Spinal cord (tissue), 10 donors: Measurements from ENCODE around the gene PLXNA4. TPM values are rescaled to one million over a fixed set of nuclear protein-coding genes. Genes with fewer than 3 reads are reported as not detected.
A peak's percentile ranks its signal among the peaks of the same experiment; 100 is the strongest.

ENCODE experiments used
- DNase-seq, 6 donors: peaks; one replicate each; pipeline versions ENCODE4 v3.0.0 to v3.0.0-alpha.2; 2013 to 2015; ENCODE audit warnings: low spot score in 6 of 6, low read depth in 4 of 6
- H3K27ac ChIP-seq: one replicate; pipeline ENCODE4 v1.5.1; 2013; ENCODE audit warnings: low read depth, low read length, control low read depth
- H3K27me3 ChIP-seq: one replicate; pipeline ENCODE4 v1.6.1; 2013; ENCODE audit warnings: low read length; ENCODE audit not compliant: control insufficient read depth, insufficient read depth
- H3K36me3 ChIP-seq: one replicate; pipeline ENCODE4 v1.6.1; 2013; ENCODE audit warnings: low read length; ENCODE audit not compliant: control insufficient read depth, insufficient read depth
- H3K4me1 ChIP-seq: one replicate; pipeline ENCODE4 v1.6.1; 2013; ENCODE audit warnings: low read length; ENCODE audit not compliant: control insufficient read depth, insufficient read depth
- H3K4me3 ChIP-seq: one replicate; pipeline ENCODE4 v1.5.1; 2013; ENCODE audit warnings: low read depth, low read length, control low read depth
- H3K9me3 ChIP-seq: one replicate; pipeline ENCODE4 v1.6.1; 2013; ENCODE audit warnings: low read length; ENCODE audit not compliant: control insufficient read depth, insufficient read depth
- WGBS: methylation state at CpG from one replicate; pipeline ENCODE4 v1.1.5; 2013; ENCODE audit warnings: missing lambda C conversion rate; ENCODE audit not compliant: insufficient coverage; 5-methylcytosine and 5-hydroxymethylcytosine counted together
- polyA plus RNA-seq, 2 donors: library from polyadenylated mRNA; unstranded; fragments of 120-200 nt; gene quantifications; one replicate each; pipeline ENCODE4 v1.2.1, GENCODE V29; 2013; ENCODE audit not compliant: insufficient read length in 2 of 2
- total RNA-seq, 2 donors: library from RNA; depleted of rRNA in 1 of 2; stranded (reverse); fragments of 120-200 nt in 1 of 2; fragments of >200 nt in 1 of 2; gene quantifications; one replicate each; pipeline versions ENCODE4 v1.2.3 to v1.2.4, GENCODE V29; 2013 to 2014
- donor health status: healthy.

The PLXNA4 gene
- total and polyA plus RNA-seq, 4 donors, result 13.8 to 29.7 (median 23.2) TPM

GRCh38 chr7:132193898-132194297, 382.4 kb downstream of the PLXNA4 start:
- Histone ChIP-seq H3K36me3 (peaks cover 34% of the 10 kb centered on the region), H3K4me3 (no peak overlapping the region), H3K9me3 (no peaks in the 10 kb centered on the region), H3K27me3 (no peaks in the 10 kb centered on the region), H3K4me1 (peaks cover 4% of the 10 kb centered on the region), H3K27ac (no peak overlapping the region)
- WGBS, result 100% methylated on average over 3 of the region's 5 CpGs
- DNase-seq, result no peak

GRCh38 chr7:132192809-132193208, 383.5 kb downstream of the PLXNA4 start:
- Histone ChIP-seq H3K9me3 (no peaks in the 10 kb centered on the region), H3K27me3 (no peaks in the 10 kb centered on the region), H3K4me1 (peaks cover 4% of the 10 kb centered on the region), H3K36me3 (peaks cover 29% of the 10 kb centered on the region), H3K27ac (no peak overlapping the region), H3K4me3 (no peak overlapping the region)
- no peak for DNase-seq

- H3K27ac ChIP-seq, result no peak overlapping the region
- no peak overlapping the region for H3K4me3 ChIP-seq
- no peaks in the 10 kb centered on the region for H3K27me3 ChIP-seq
- peaks cover 31% of the 10 kb centered on the region for H3K36me3 ChIP-seq
- peaks cover 4% of the 10 kb centered on the region for H3K4me1 ChIP-seq
- no peaks in the 10 kb centered on the region for H3K9me3 ChIP-seq
- DNase-seq, result no peak
- 58% methylated on average over 2 of the region's 3 CpGs for WGBS
Observed at GRCh38 chr7:132191418-132191817, 384.9 kb downstream of the PLXNA4 start.

GRCh38 chr7:132190683-132191082, 385.6 kb downstream of the PLXNA4 start:
- Histone ChIP-seq H3K27me3 (no peaks in the 10 kb centered on the region), H3K4me3 (no peak overlapping the region), H3K36me3 (peaks cover 31% of the 10 kb centered on the region), H3K9me3 (no peaks in the 10 kb centered on the region), H3K4me1 (peaks cover 4% of the 10 kb centered on the region), H3K27ac (no peak overlapping the region)
- 91% methylated on average over 7 of the region's 7 CpGs for WGBS
- no peak for DNase-seq

GRCh38 chr7:132189881-132190280, 386.4 kb downstream of the PLXNA4 start:
- H3K4me3 ChIP-seq, result no peak overlapping the region
- H3K36me3 ChIP-seq, result peaks cover 35% of the 10 kb centered on the region
- H3K27me3 ChIP-seq, result no peaks in the 10 kb centered on the region
- no peak for DNase-seq
- peaks cover 4% of the 10 kb centered on the region for H3K4me1 ChIP-seq
- H3K9me3 ChIP-seq, result no peaks in the 10 kb centered on the region
- no peak overlapping the region for H3K27ac ChIP-seq

- no peaks in the 10 kb centered on the region for H3K9me3 ChIP-seq
- WGBS, result 47% methylated on average over 3 of the region's 4 CpGs
- H3K36me3 ChIP-seq, result peaks cover 33% of the 10 kb centered on the region
- H3K27ac ChIP-seq, result no peak overlapping the region
- peak in 1 of 6 donors; percentile 20 for DNase-seq
- peaks cover 4% of the 10 kb centered on the region for H3K4me1 ChIP-seq
- no peak overlapping the region for H3K4me3 ChIP-seq
- no peaks in the 10 kb centered on the region for H3K27me3 ChIP-seq
Observed at GRCh38 chr7:132187869-132188789, 388.1 kb downstream of the PLXNA4 start.

- H3K9me3 ChIP-seq, result no peaks in the 10 kb centered on the region
- WGBS, result 100% methylated on average over 2 of the region's 6 CpGs
- no peak overlapping the region for H3K27ac ChIP-seq
- no peaks in the 10 kb centered on the region for H3K27me3 ChIP-seq
- H3K4me1 ChIP-seq, result peaks cover 4% of the 10 kb centered on the region
- H3K4me3 ChIP-seq, result no peak overlapping the region
- H3K36me3 ChIP-seq, result peaks cover 28% of the 10 kb centered on the region
- DNase-seq, result no peak
Observed at GRCh38 chr7:132187391-132187790, 388.9 kb downstream of the PLXNA4 start.

- no peaks in the 10 kb centered on the region for H3K27me3 ChIP-seq
- H3K27ac ChIP-seq, result no peak overlapping the region
- H3K4me3 ChIP-seq, result no peak overlapping the region
- peaks cover 33% of the 10 kb centered on the region for H3K36me3 ChIP-seq
- no peaks in the 10 kb centered on the region for H3K9me3 ChIP-seq
- no peaks in the 10 kb centered on the region for H3K4me1 ChIP-seq
- no peak for DNase-seq
- 93% methylated on average over 5 of the region's 7 CpGs for WGBS
Observed at GRCh38 chr7:132185150-132185549, 391.1 kb downstream of the PLXNA4 start.

GRCh38 chr7:132183781-132184380, 392.4 kb downstream of the PLXNA4 start:
- Histone ChIP-seq H3K36me3 (peaks cover 43% of the 10 kb centered on the region), H3K9me3 (no peaks in the 10 kb centered on the region), H3K27me3 (no peaks in the 10 kb centered on the region), H3K4me1 (no peaks in the 10 kb centered on the region), H3K27ac (no peak overlapping the region), H3K4me3 (no peak overlapping the region)
- WGBS, result 67% methylated on average over 8 of the region's 8 CpGs
- DNase-seq, result peak in 1 of 6 donors; percentile 37

- Histone ChIP-seq H3K27me3 (no peaks in the 10 kb centered on the region), H3K4me1 (peaks cover 3% of the 10 kb centered on the region), H3K9me3 (no peaks in the 10 kb centered on the region), H3K36me3 (peaks cover 44% of the 10 kb centered on the region), H3K4me3 (no peak overlapping the region), H3K27ac (no peak overlapping the region)
- WGBS, result 100% methylated on average over 5 of the region's 6 CpGs
- no peak for DNase-seq
Observed at GRCh38 chr7:132182992-132183391, 393.3 kb downstream of the PLXNA4 start.
